Endothelial cell of umbilical vein (primary cell): ENCODE data around the gene APOC1. TPM values are rescaled to one million over a fixed set of nuclear protein-coding genes. Genes with fewer than 3 reads are reported as not detected.

Source experiments
- BruUV-seq: library from RNA; stranded (reverse); fragments of 400-500 nt; replicated peaks from 2 replicates; lab custom pipeline; 2021; lab: Mats Ljungman, UMichigan
- CTCF ChIA-PET: fragments of 300-600, 350-600 bp; sonication (Branson Sonifier 250); formaldehyde crosslinking; loops from one replicate; lab custom pipeline; 2021; ENCODE audit warnings: antibody characterized with exemption, inconsistent platforms; lab: Charles Lee
- POLR2A ChIA-PET: fragments of 300-600, 350-600 bp; sonication (Branson Sonifier 250); formaldehyde crosslinking; loops from one replicate; lab custom pipeline; 2021; ENCODE audit warnings: antibody characterized with exemption, inconsistent platforms; lab: Charles Lee
- DNase-seq: peaks from one replicate; pipeline ENCODE4 v3.0.0-alpha.2; 2011; ENCODE audit warnings: low read depth, low spot score
- FAIRE-seq: peaks from 2 replicates; lab custom pipeline; 2011; peaks lifted over from hg19 to GRCh38; lab: Jason Lieb, UNC
- H2AFZ ChIP-seq: 2 replicates; pipeline ENCODE4 v1.6.0; 2012; ENCODE audit warnings: low read depth, low read length, control low read depth, inconsistent platforms
- H3K27ac ChIP-seq: 2 replicates; pipeline ENCODE4 v1.5.1; 2011; ENCODE audit warnings: low read depth, mild to moderate bottlenecking, control low read depth, low read length, moderate library complexity; ENCODE audit not compliant: insufficient read depth
- H3K27me3 ChIP-seq, 2 experiments: 2 replicates each; pipeline versions ENCODE4 v1.6.0 to v1.6.1; 2011; ENCODE audit warnings: low read length in 2 of 2, mixed read lengths in 1 of 2; ENCODE audit not compliant: control insufficient read depth in 2 of 2, insufficient read depth in 2 of 2
- H3K36me3 ChIP-seq, 2 experiments: 2 replicates in 1 of 2; 3 replicates in 1 of 2; pipeline ENCODE4 v1.5.1; 2011; ENCODE audit warnings: low read length in 2 of 2, mild to moderate bottlenecking in 1 of 2, moderate library complexity in 1 of 2; ENCODE audit not compliant: control insufficient read depth in 2 of 2, insufficient read depth in 2 of 2; ENCODE audit errors: extremely low read depth in 1 of 2
- H3K4me1 ChIP-seq: 3 replicates; pipeline ENCODE4 v1.5.1; 2011; ENCODE audit warnings: mild to moderate bottlenecking, low read length; ENCODE audit not compliant: control insufficient read depth, insufficient read depth; ENCODE audit errors: extremely low read depth
- H3K4me2 ChIP-seq: 2 replicates; pipeline ENCODE4 v1.6.1; 2011; ENCODE audit warnings: low read length, control low read depth, mixed read lengths; ENCODE audit not compliant: insufficient read depth
- H3K4me3 ChIP-seq, 3 experiments: fragments of 200-600 bp in 1 of 3; sonication (generic), shearing (Covaris generic) in 1 of 3; replicated peaks in 1 of 3; 2 replicates each; pipeline ENCODE4 v1.5.1; 2011 to 2016; ENCODE audit warnings: control low read depth in 3 of 3, low read length in 3 of 3, mild to moderate bottlenecking in 2 of 3, inconsistent platforms in 1 of 3, low read depth in 1 of 3, moderate library complexity in 1 of 3; ENCODE audit not compliant: insufficient read depth in 1 of 3
- H3K79me2 ChIP-seq: 2 replicates; pipeline ENCODE4 v1.6.0; 2012; ENCODE audit warnings: low read length, inconsistent platforms; ENCODE audit not compliant: control insufficient read depth, insufficient read depth
- H3K9ac ChIP-seq: replicated peaks from 2 replicates; pipeline ENCODE3; 2011; ENCODE audit warnings: low read length, control low read depth; ENCODE audit not compliant: insufficient read depth; ENCODE audit errors: extremely low read depth
- H3K9me1 ChIP-seq: replicated peaks from 3 replicates; pipeline ENCODE4 v1.6.0; 2011; ENCODE audit warnings: mild to moderate bottlenecking, low read length; ENCODE audit not compliant: control insufficient read depth, insufficient read depth; ENCODE audit errors: extremely low read depth
- H3K9me3 ChIP-seq: replicated peaks from 2 replicates; pipeline ENCODE4 v1.5.1; 2012; ENCODE audit warnings: low read length, inconsistent platforms; ENCODE audit not compliant: control insufficient read depth, insufficient read depth
- H4K20me1 ChIP-seq: replicated peaks from 2 replicates; pipeline ENCODE3; 2011; ENCODE audit warnings: mild to moderate bottlenecking, low read length; ENCODE audit not compliant: control insufficient read depth, insufficient read depth; ENCODE audit errors: extremely low read depth
- CTCF ChIP-seq, 2 donors: IDR thresholded peaks; 1 replicate in 1 of 2; 2 replicates in 1 of 2; pipeline ENCODE4 v1.5.1; 2011; ENCODE audit warnings: low read length in 2 of 2, mild to moderate bottlenecking in 2 of 2, moderate library complexity in 2 of 2, control low read depth in 1 of 2, inconsistent platforms in 1 of 2, low read depth in 1 of 2; ENCODE audit not compliant: insufficient read depth in 1 of 2; ENCODE audit errors: extremely low read depth in 1 of 2
- EZH2 ChIP-seq: IDR thresholded peaks from 2 replicates; pipeline ENCODE4 v1.6.1; 2012; ENCODE audit warnings: borderline replicate concordance, low read depth, mild to moderate bottlenecking, moderate library complexity, low read length, inconsistent platforms; ENCODE audit not compliant: severe bottlenecking
- FOS ChIP-seq: IDR thresholded peaks from 2 replicates; pipeline ENCODE4 v1.6.1; 2011; ENCODE audit warnings: mild to moderate bottlenecking, low read length, moderate library complexity, borderline replicate concordance; ENCODE audit not compliant: insufficient read depth
- GATA2 ChIP-seq: IDR thresholded peaks from 2 replicates; pipeline ENCODE4 v1.7.0; 2011; ENCODE audit warnings: low read depth, mild to moderate bottlenecking, moderate library complexity, mixed read lengths, low read length; ENCODE audit not compliant: insufficient read length, insufficient read depth
- JUN ChIP-seq: IDR thresholded peaks from 2 replicates; pipeline ENCODE4 v1.6.1; 2011; ENCODE audit warnings: borderline replicate concordance, low read depth; ENCODE audit not compliant: insufficient read length, insufficient read depth
- MAX ChIP-seq: IDR thresholded peaks from 2 replicates; pipeline ENCODE4 v1.6.1; 2011; ENCODE audit not compliant: insufficient read depth, insufficient read length
- MYC ChIP-seq: IDR thresholded peaks from one replicate; pipeline ENCODE4 v1.6.1; 2011; ENCODE audit warnings: mild to moderate bottlenecking, low read depth, low read length
- POLR2A ChIP-seq: IDR thresholded peaks from 2 replicates; pipeline ENCODE4 v1.6.1; 2012; ENCODE audit warnings: low read depth, mild to moderate bottlenecking, control low read depth, low read length
- POLR2AphosphoS5 ChIP-seq: IDR thresholded peaks from 2 replicates; pipeline ENCODE4 v1.6.1; 2012; ENCODE audit warnings: low read depth, mild to moderate bottlenecking, control low read depth, low read length, moderate library complexity; ENCODE audit not compliant: insufficient read depth
- dilution Hi-C: fragments of 300-500 bp; cut with MboI; formaldehyde crosslinking; loops from one replicate; pipeline ENCODE4 v1.15.0; 2019; ENCODE audit warnings: low sequenced_read_pairs; ENCODE audit not compliant: extremely low pct_ligation_motif_present
- intact Hi-C: fragments of 100-400 bp; cut with micrococcal nuclease; formaldehyde crosslinking; loops from one replicate; pipeline ENCODE4 v1.10.0; 2022
- polyA plus RNA-seq, 4 experiments: library from polyadenylated mRNA; depleted of rRNA in 3 of 4; stranded (reverse) in 3 of 4; unstranded in 1 of 4; fragments of >200 nt; gene quantifications; 2 replicates each; pipeline versions ENCODE4 v1.2.1 to v1.2.3, GENCODE V29; 2011 to 2012; ENCODE audit warnings: missing spikeins in 1 of 4
- total RNA-seq: library from RNA; stranded (reverse); gene quantifications from 2 replicates; pipeline ENCODE4 v1.2.3, GENCODE V29; 2021

APOC1 gene
- total and polyA plus RNA-seq, 2 donors (not counting 3 experiments of a cell fraction or from before 2014, with no cell fraction given) = 5.0 to 18.5 TPM

- Histone ChIP-seq H3K9me1 (no peaks in the 10 kb centered on the region), H4K20me1 (no peaks in the 10 kb centered on the region), H3K36me3 (peaks cover 9 to 37% of the 10 kb centered on the region in 2 experiments), H2AFZ (no peak overlapping the region), H3K9me3 (no peaks in the 10 kb centered on the region), H3K4me1 (peaks cover 13% of the 10 kb centered on the region), H3K4me3 (no peak overlapping the region), H3K79me2 (peaks cover 35% of the 10 kb centered on the region), H3K4me2 (no peak overlapping the region), H3K27ac (no peak overlapping the region), H3K9ac (no peak overlapping the region), H3K27me3 (no peaks in the 10 kb centered on the region)
- FAIRE-seq (no peak), DNase-seq (no peak)
- ChIA-PET POLR2A (no interaction called here), CTCF (no interaction called here)
- dilution Hi-C loops = no loop called here
- intact Hi-C loops = loop anchor here (5.0 kb wide), 1 partner anchor 113 kb away; no protein-coding TSS in a partner anchor
- no peak for TF ChIP-seq FOS
- no peak for TF ChIP-seq MYC
- no peak for TF ChIP-seq POLR2A
- TF ChIP-seq GATA2 = no peak
- no peak for TF ChIP-seq MAX
- no peak for TF ChIP-seq JUN
- no peak for TF ChIP-seq CTCF (IDR thresholded peaks at IDR 0.05; ENCODE audit: extremely low read depth in 1 of 2, insufficient read depth in 1 of 2, low read depth in 1 of 2, low read length in 2 of 2)
- no peak for TF ChIP-seq POLR2AphosphoS5
- TF ChIP-seq EZH2 = no peak
- no TSS peak for BruUV-seq
These were observed 19.5 kb upstream of the APOC1 start for GRCh38 chr19:44894946-44895345.
